Progenitor cell of endocrine pancreas (in vitro differentiated cells): ENCODE measurements around the gene TMIGD2. TPM values are rescaled to one million over a fixed set of nuclear protein-coding genes. Genes with fewer than 3 reads are reported as not detected.
"Not testable (repeated sequence)": the region's sequence is repeated elsewhere in the genome, so short reads cannot be mapped to it uniquely, and the experiment has no call there.

Experiments
- DNase-seq: peaks from one replicate; pipeline ENCODE4 v3.0.0; 2021; ENCODE audit warnings: low spot score; ENCODE audit not compliant: unreplicated experiment
- H3K27ac Mint-ChIP-seq: 2 replicates; pipeline ENCODE4 v1.8.0; 2021; ENCODE audit warnings: mild to moderate bottlenecking, moderate library complexity, mixed read lengths
- H3K27me3 Mint-ChIP-seq: 2 replicates; pipeline ENCODE4 v1.8.0; 2021; ENCODE audit warnings: mixed read lengths
- H3K36me3 Mint-ChIP-seq: 2 replicates; pipeline ENCODE4 v1.8.0; 2022; ENCODE audit warnings: mixed read lengths; ENCODE audit not compliant: insufficient read depth
- H3K4me1 Mint-ChIP-seq: 2 replicates; pipeline ENCODE4 v1.8.0; 2021; ENCODE audit warnings: low read depth, mixed read lengths
- H3K4me3 Mint-ChIP-seq: 2 replicates; pipeline ENCODE4 v1.8.0; 2021; ENCODE audit warnings: low read depth, mild to moderate bottlenecking, moderate library complexity, mixed read lengths
- H3K9me3 Mint-ChIP-seq: 2 replicates; pipeline ENCODE4 v1.8.0; 2021; ENCODE audit warnings: low read depth, mixed read lengths
- CTCF ChIP-seq: fragments of 200-600 bp; sonication (generic); IDR thresholded peaks from one replicate; pipeline ENCODE4 v1.5.0; 2021; ENCODE audit warnings: antibody characterized with exemption, mild to moderate bottlenecking; ENCODE audit not compliant: unreplicated experiment
- total RNA-seq: library from RNA; stranded (reverse); gene quantifications from 2 replicates; pipeline ENCODE4 v1.2.1, GENCODE V29; 2021

The TMIGD2 gene
- total RNA-seq, 1 donor from 2014 or later, result not detected

GRCh38 chr19:4279530-4280422 is 22.4 kb downstream of the TMIGD2 start:
- Mint-ChIP-seq H3K27ac (peak overlapping the region; percentile 37), H3K36me3 (no peaks in the 10 kb centered on the region), H3K9me3 (no peaks in the 10 kb centered on the region), H3K4me1 (peaks cover 4% of the 10 kb centered on the region), H3K4me3 (peak overlapping the region; percentile 68), H3K27me3 (peaks cover 45% of the 10 kb centered on the region)
- no peak for DNase-seq
- TF ChIP-seq CTCF, result no peak

GRCh38 chr19:4279267-4279529 is 23.0 kb downstream of the TMIGD2 start:
- Mint-ChIP-seq H3K36me3 (no peaks in the 10 kb centered on the region), H3K27me3 (peaks cover 43% of the 10 kb centered on the region), H3K4me3 (no peak overlapping the region), H3K27ac (no peak overlapping the region), H3K9me3 (no peaks in the 10 kb centered on the region), H3K4me1 (peaks cover 4% of the 10 kb centered on the region)
- no peak for DNase-seq
- TF ChIP-seq CTCF, result no peak

- Mint-ChIP-seq H3K27ac (peak within 1 kb of the TSS; percentile 37), H3K4me3 (peak within 1 kb of the TSS; percentile 68), H3K4me1 (peaks cover 4% of the 10 kb centered on the region), H3K27me3 (peaks cover 43% of the 10 kb centered on the region), H3K9me3 (no peaks in the 10 kb centered on the region), H3K36me3 (no peaks in the 10 kb centered on the region)
- no peak for DNase-seq
- TF ChIP-seq CTCF, result no peak
Observed at GRCh38 chr19:4278419-4279266, 23.5 kb downstream of the TMIGD2 start, which contains the start of gene SHD. TSS of gene SHD (plus strand) at chr19:4279266. CDS start at chr19:4280064, 798 bp downstream.

- no peaks in the 10 kb centered on the region for H3K9me3 Mint-ChIP-seq
- no peak overlapping the region for H3K4me3 Mint-ChIP-seq
- no peak for TF ChIP-seq CTCF
- no peak for DNase-seq
- peaks cover 43% of the 10 kb centered on the region for H3K27me3 Mint-ChIP-seq
- H3K27ac Mint-ChIP-seq, result no peak overlapping the region
- H3K36me3 Mint-ChIP-seq, result no peaks in the 10 kb centered on the region
- H3K4me1 Mint-ChIP-seq, result peaks cover 4% of the 10 kb centered on the region
Observed at GRCh38 chr19:4278010-4278409, 24.2 kb downstream of the TMIGD2 start.

- TF ChIP-seq CTCF, result no peak
- peaks cover 40% of the 10 kb centered on the region for H3K27me3 Mint-ChIP-seq
- DNase-seq, result no peak
- H3K9me3 Mint-ChIP-seq, result no peaks in the 10 kb centered on the region
- peaks cover 4% of the 10 kb centered on the region for H3K4me1 Mint-ChIP-seq
- no peak overlapping the region for H3K27ac Mint-ChIP-seq
- H3K4me3 Mint-ChIP-seq, result peak overlapping the region; percentile 40
- no peaks in the 10 kb centered on the region for H3K36me3 Mint-ChIP-seq
Observed at GRCh38 chr19:4277191-4277696, 24.9 kb downstream of the TMIGD2 start.

GRCh38 chr19:4274321-4274686 is 27.9 kb downstream of the TMIGD2 start:
- not testable (repeated sequence) for DNase-seq, H3K9me3 Mint-ChIP-seq, H3K27ac Mint-ChIP-seq, H3K4me1 Mint-ChIP-seq, H3K4me3 Mint-ChIP-seq, H3K36me3 Mint-ChIP-seq
- H3K27me3 Mint-ChIP-seq, result peaks cover 16% of the 10 kb centered on the region
